ENCODE data around the gene MRPL53. TPM values are rescaled to one million over a fixed set of nuclear protein-coding genes. Genes with fewer than 3 reads are reported as not detected.
A peak's percentile ranks its signal among the peaks of the same experiment; 100 is the strongest.

Gene MRPL53
- total RNA-seq, 2 donors from 2014 or later = 50.9 to 62.7 TPM

DNA sequence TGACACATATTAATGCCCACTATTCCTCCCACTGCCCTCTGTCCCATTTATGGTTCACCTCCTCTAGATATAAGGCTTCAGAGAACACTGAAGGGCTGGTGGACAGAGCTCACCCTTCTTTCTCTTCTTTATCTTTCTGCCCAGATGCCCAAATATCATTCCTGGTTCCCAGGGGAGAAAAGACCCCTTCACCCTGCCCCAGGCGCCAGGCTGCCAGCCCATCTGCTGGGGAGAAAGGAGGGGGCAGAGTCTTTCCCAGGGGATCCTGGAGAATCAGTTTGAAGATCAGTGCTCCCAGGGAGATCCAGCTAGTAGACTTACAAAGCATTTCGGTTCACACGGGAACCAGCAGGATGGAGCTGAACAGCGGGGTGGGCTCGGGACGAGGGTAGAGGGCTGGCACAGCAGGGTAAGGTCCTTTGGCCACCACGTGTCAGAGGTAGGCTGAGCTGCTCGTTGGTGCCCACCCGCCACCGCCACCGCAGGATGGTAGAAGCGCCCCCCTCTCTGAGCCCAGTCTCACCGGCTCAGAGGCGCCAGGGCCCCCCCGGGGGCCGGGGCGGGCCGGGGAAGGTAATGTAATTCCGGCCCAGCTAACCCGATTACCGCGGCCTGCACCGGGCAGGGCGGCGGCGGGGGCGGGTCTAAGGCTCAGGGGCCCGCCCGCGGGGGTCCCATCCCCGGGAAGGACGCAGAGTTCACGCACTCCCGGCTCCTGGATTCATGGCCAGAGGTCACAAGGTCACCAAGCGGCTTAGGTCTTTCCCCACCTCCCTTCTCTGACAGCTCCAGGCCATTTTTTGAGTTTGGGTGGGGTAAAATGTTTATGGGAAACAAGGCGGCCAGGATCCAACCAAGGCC lies 40.5 kb upstream of the MRPL53 start:
- H3K4me1 Mint-ChIP-seq = peaks cover 18% of the 10 kb centered on the region
- TF ChIP-seq, protein P1, sequence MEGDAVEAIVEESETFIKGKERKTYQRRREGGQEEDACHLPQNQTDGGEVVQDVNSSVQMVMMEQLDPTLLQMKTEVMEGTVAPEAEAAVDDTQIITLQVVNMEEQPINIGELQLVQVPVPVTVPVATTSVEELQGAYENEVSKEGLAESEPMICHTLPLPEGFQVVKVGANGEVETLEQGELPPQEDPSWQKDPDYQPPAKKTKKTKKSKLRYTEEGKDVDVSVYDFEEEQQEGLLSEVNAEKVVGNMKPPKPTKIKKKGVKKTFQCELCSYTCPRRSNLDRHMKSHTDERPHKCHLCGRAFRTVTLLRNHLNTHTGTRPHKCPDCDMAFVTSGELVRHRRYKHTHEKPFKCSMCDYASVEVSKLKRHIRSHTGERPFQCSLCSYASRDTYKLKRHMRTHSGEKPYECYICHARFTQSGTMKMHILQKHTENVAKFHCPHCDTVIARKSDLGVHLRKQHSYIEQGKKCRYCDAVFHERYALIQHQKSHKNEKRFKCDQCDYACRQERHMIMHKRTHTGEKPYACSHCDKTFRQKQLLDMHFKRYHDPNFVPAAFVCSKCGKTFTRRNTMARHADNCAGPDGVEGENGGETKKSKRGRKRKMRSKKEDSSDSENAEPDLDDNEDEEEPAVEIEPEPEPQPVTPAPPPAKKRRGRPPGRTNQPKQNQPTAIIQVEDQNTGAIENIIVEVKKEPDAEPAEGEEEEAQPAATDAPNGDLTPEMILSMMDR (conservative IDR thresholded peaks at IDR 0.05) = no peak
- DNase-seq = peak; percentile 65
- H3K27me3 ChIP-seq (ENCODE audit: control insufficient read depth, insufficient read depth, low read length, poor library complexity, severe bottlenecking) = peaks cover 85% of the 10 kb centered on the region
- H3K27ac Mint-ChIP-seq = no peak overlapping the region
- no peaks in the 10 kb centered on the region for H3K36me3 ChIP-seq (ENCODE audit: control insufficient read depth, insufficient read depth, low read length)
- peaks cover 87% of the 10 kb centered on the region for H3K27me3 Mint-ChIP-seq (ENCODE audit: insufficient read depth)
- no peak overlapping the region for H3K27ac ChIP-seq (ENCODE audit: low read depth, low read length)
- peaks cover 2% of the 10 kb centered on the region for H3K36me3 Mint-ChIP-seq (ENCODE audit: low read depth)
- WGBS, 2 experiments (ENCODE audit: insufficient coverage in 1 of 2, insufficient read length in 1 of 2) = 3 to 5% methylated on average over 25 to 36 of the region's 36 CpGs
- H3K9me3 ChIP-seq (ENCODE audit: control insufficient read depth, low read length) = peaks cover 9% of the 10 kb centered on the region
- no peak overlapping the region for H3K4me3 ChIP-seq (ENCODE audit: low read length)
- H3K9ac ChIP-seq (ENCODE audit: extremely low read depth, low read length, poor library complexity, severe bottlenecking) = no peak overlapping the region
- peaks cover 3% of the 10 kb centered on the region for H3K4me1 ChIP-seq (ENCODE audit: control insufficient read depth, insufficient read depth, low read length)
- peaks cover 9% of the 10 kb centered on the region for H3K9me3 Mint-ChIP-seq
- H3K4me3 Mint-ChIP-seq = peak overlapping the region; percentile 42

DNA sequence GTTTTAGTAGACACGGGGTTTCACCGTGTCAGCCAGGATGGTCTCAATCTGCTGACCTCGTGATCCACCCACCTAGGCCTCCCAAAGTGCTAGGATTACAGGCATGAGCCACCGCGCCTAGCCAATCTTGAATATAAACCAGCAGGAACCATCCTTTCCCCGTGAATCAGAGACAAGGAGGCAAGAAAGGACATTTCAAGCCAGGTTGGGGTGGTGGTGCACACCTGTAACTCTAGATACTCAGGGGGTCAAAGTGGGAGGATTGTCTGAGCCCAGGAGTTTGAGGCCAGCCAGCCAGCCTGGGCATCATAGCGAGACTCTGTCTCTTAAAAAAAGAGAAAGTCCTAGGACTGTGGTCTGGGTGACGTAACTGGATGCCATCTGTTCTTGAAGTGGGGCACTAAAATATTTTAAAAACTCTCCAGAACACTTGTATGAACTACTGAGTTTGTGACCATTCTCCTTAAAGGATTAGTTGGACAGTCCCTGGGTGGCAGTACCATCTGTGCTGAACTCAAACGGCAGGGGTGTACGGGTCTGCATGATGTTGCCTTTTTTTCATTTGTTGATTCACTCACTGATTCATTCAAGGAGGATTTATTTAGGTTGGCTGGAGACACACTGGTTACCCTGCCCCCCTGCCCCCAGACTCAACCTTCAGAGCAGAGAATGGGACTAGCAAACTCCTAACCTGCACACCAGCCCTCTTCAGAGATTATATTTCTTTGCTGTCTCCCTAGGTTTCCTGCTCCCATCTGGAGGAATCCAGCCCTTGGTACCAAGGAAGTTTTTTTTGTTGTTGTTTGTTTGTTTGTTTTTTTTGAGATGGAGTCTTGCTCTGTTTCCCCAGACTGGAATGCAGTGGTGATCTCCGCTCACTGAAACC lies 38.9 kb upstream of the MRPL53 start:
- peaks cover 2% of the 10 kb centered on the region for H3K9me3 Mint-ChIP-seq
- TF ChIP-seq, protein P1 (conservative IDR thresholded peaks at IDR 0.05) = no peak
- H3K36me3 Mint-ChIP-seq (ENCODE audit: low read depth) = peaks cover 5% of the 10 kb centered on the region
- WGBS, 2 experiments (ENCODE audit: insufficient coverage in 1 of 2, insufficient read length in 1 of 2) = 70 to 78% methylated on average over 11 of the region's 11 CpGs
- Histone ChIP-seq H3K9me3 (ENCODE audit: control insufficient read depth, low read length) (peaks cover 1% of the 10 kb centered on the region), H3K4me1 (ENCODE audit: control insufficient read depth, insufficient read depth, low read length) (peaks cover 6% of the 10 kb centered on the region), H3K27ac (ENCODE audit: low read depth, low read length) (no peak overlapping the region), H3K27me3 (ENCODE audit: control insufficient read depth, insufficient read depth, low read length, poor library complexity, severe bottlenecking) (peaks cover 68% of the 10 kb centered on the region), H3K9ac (ENCODE audit: extremely low read depth, low read length, poor library complexity, severe bottlenecking) (no peak overlapping the region), H3K36me3 (ENCODE audit: control insufficient read depth, insufficient read depth, low read length) (no peaks in the 10 kb centered on the region), H3K4me3 (ENCODE audit: low read length) (no peak overlapping the region)
- no peak for DNase-seq
- H3K4me3 Mint-ChIP-seq = no peak overlapping the region
- H3K27me3 Mint-ChIP-seq (ENCODE audit: insufficient read depth) = peaks cover 75% of the 10 kb centered on the region
- no peak overlapping the region for H3K27ac Mint-ChIP-seq
- H3K4me1 Mint-ChIP-seq = peaks cover 25% of the 10 kb centered on the region

DNA sequence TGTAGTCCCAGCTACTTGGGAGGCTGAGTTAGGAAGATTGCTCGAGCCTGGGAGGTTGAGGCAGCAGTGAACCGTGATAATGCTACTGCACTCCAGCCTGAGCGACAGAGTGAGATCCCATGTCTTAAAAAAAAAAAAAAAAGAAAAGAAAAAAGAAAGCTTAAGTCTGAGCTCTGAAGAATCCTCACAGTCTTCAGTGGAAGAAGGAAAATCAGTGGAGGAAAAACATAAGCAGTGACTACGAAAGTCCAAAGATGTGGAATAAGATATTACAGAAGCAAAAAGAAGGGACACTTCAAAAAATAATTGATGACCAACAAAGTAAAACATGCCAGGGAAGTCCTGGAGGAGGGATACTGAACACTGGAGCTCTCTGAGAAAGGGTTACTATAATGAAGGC lies 37.8 kb upstream of the MRPL53 start:
- no peak overlapping the region for H3K4me3 ChIP-seq (ENCODE audit: low read length)
- Mint-ChIP-seq H3K9me3 (no peaks in the 10 kb centered on the region), H3K4me3 (no peak overlapping the region), H3K4me1 (peaks cover 25% of the 10 kb centered on the region), H3K36me3 (ENCODE audit: low read depth) (peaks cover 12% of the 10 kb centered on the region), H3K27me3 (ENCODE audit: insufficient read depth) (peaks cover 65% of the 10 kb centered on the region), H3K27ac (no peak overlapping the region)
- H3K9ac ChIP-seq (ENCODE audit: extremely low read depth, low read length, poor library complexity, severe bottlenecking) = no peak overlapping the region
- no peak overlapping the region for H3K27ac ChIP-seq (ENCODE audit: low read depth, low read length)
- peaks cover 64% of the 10 kb centered on the region for H3K27me3 ChIP-seq (ENCODE audit: control insufficient read depth, insufficient read depth, low read length, poor library complexity, severe bottlenecking)
- no peaks in the 10 kb centered on the region for H3K9me3 ChIP-seq (ENCODE audit: control insufficient read depth, low read length)
- H3K36me3 ChIP-seq (ENCODE audit: control insufficient read depth, insufficient read depth, low read length) = peaks cover 9% of the 10 kb centered on the region
- peaks cover 6% of the 10 kb centered on the region for H3K4me1 ChIP-seq (ENCODE audit: control insufficient read depth, insufficient read depth, low read length)
- TF ChIP-seq, protein P1 (conservative IDR thresholded peaks at IDR 0.05) = no peak
- no peak for DNase-seq
- 78 to 87% methylated on average over 4 of the region's 4 CpGs for WGBS, 2 experiments (ENCODE audit: insufficient coverage in 1 of 2, insufficient read length in 1 of 2)

Data from endodermal cell (in vitro differentiated cells).